B cell (primary cell): ENCODE data around the gene CYP27B1. TPM values are rescaled to one million over a fixed set of nuclear protein-coding genes. Genes with fewer than 3 reads are reported as not detected.

ENCODE experiments used
- ATAC-seq: fragments of 200-7000 bp; cut with Tn5 transposase; one replicate; pipeline ENCODE4 v1.10.0; 2021; ENCODE audit warnings: low read depth, mild to moderate bottlenecking, moderate number of reproducible peaks, moderate library complexity
- CTCF ChIA-PET: fragments of 350-600 bp; sonication (Branson Sonifier 250); formaldehyde crosslinking; loops from one replicate; lab custom pipeline; 2021; ENCODE audit warnings: antibody characterized with exemption, inconsistent platforms; lab: Charles Lee
- POLR2A ChIA-PET: fragments of 350-600 bp; sonication (Branson Sonifier 250); formaldehyde crosslinking; loops from one replicate; lab custom pipeline; 2021; ENCODE audit warnings: antibody characterized with exemption; lab: Charles Lee
- DNase-seq: peaks from one replicate; pipeline ENCODE4 v3.0.0; 2013
- H2AFZ ChIP-seq: 2 replicates; pipeline ENCODE4 v1.6.1; 2012; ENCODE audit warnings: mild to moderate bottlenecking, low read depth, low read length; ENCODE audit not compliant: insufficient read depth, poor library complexity, severe bottlenecking
- H3K27ac ChIP-seq, 2 donors: 1 replicate in 1 of 2; 2 replicates in 1 of 2; pipeline ENCODE4 v1.5.1; 2012 to 2013; ENCODE audit warnings: low read length in 2 of 2, mild to moderate bottlenecking in 2 of 2, moderate library complexity in 1 of 2
- H3K27me3 ChIP-seq, 4 experiments: fragments of 200-600 bp in 1 of 4; sonication (generic) in 1 of 4; replicated peaks in 1 of 4; 1 replicate in 2 of 4; 2 replicates in 2 of 4; pipeline versions ENCODE4 v1.6.1 to v1.7.0; 2013 to 2016; ENCODE audit warnings: low read length in 3 of 4, mild to moderate bottlenecking in 2 of 4, mixed read lengths in 1 of 4, moderate library complexity in 1 of 4; ENCODE audit not compliant: insufficient read depth in 4 of 4, control insufficient read depth in 3 of 4; ENCODE audit errors: control extremely low read depth in 1 of 4
- H3K36me3 ChIP-seq, 2 experiments: replicated peaks in 1 of 2; 1 replicate in 1 of 2; 2 replicates in 1 of 2; pipeline versions ENCODE4 v1.6.1 to v1.7.1; 2013; ENCODE audit warnings: low read length in 1 of 2; ENCODE audit not compliant: insufficient read depth in 2 of 2, control insufficient read depth in 1 of 2; ENCODE audit errors: control extremely low read depth in 1 of 2, extremely low read depth in 1 of 2
- H3K4me1 ChIP-seq, 2 donors: fragments of 200-600 bp in 1 of 2; sonication (generic) in 1 of 2; 1 replicate in 1 of 2; 2 replicates in 1 of 2; pipeline versions ENCODE4 v1.5.1 to v1.6.1; 2013 to 2017; ENCODE audit warnings: low read length in 2 of 2; ENCODE audit not compliant: control insufficient read depth in 2 of 2, insufficient read depth in 2 of 2
- H3K4me2 ChIP-seq: replicated peaks from 2 replicates; pipeline ENCODE3; 2012; ENCODE audit warnings: mild to moderate bottlenecking, low read depth, low read length; ENCODE audit not compliant: poor library complexity, severe bottlenecking
- H3K4me3 ChIP-seq, 5 experiments: fragments of 200-600 bp in 1 of 5; sonication (generic) in 1 of 5; 1 replicate in 3 of 5; 2 replicates in 2 of 5; pipeline versions ENCODE4 v1.5.1 to v1.7.0; 2011 to 2016; ENCODE audit warnings: low read length in 4 of 5, mild to moderate bottlenecking in 4 of 5, low read depth in 2 of 5, control low read depth in 1 of 5, moderate library complexity in 1 of 5; ENCODE audit not compliant: insufficient read depth in 1 of 5; ENCODE audit errors: control extremely low read depth in 1 of 5, extremely low read depth in 1 of 5
- H3K79me2 ChIP-seq: fragments of 200-600 bp; sonication (generic); one replicate; pipeline ENCODE4 v1.6.0; 2016; ENCODE audit warnings: low read length; ENCODE audit not compliant: control insufficient read depth, insufficient read depth
- H3K9ac ChIP-seq: fragments of 200-600 bp; sonication (generic); 2 replicates; pipeline ENCODE4 v1.6.1; 2017; ENCODE audit warnings: mild to moderate bottlenecking, low read length, moderate library complexity
- H3K9me3 ChIP-seq, 3 donors: one replicate each; pipeline versions ENCODE4 v1.6.1 to v1.7.1; 2013; ENCODE audit warnings: low read length in 2 of 3; ENCODE audit not compliant: control insufficient read depth in 2 of 3, insufficient read depth in 1 of 3; ENCODE audit errors: control extremely low read depth in 1 of 3
- H4K20me1 ChIP-seq: 2 replicates; pipeline ENCODE4 v1.6.0; 2012; ENCODE audit warnings: mild to moderate bottlenecking, low read length; ENCODE audit not compliant: insufficient read depth, control insufficient read depth, poor library complexity, severe bottlenecking
- H3K27ac Mint-ChIP-seq: one replicate; pipeline ENCODE4 v1.8.0; 2021; ENCODE audit warnings: mixed read lengths
- H3K27me3 Mint-ChIP-seq: one replicate; pipeline ENCODE4 v1.8.0; 2021; ENCODE audit warnings: mixed read lengths
- H3K4me1 Mint-ChIP-seq: one replicate; pipeline ENCODE4 v1.8.0; 2021; ENCODE audit warnings: mixed read lengths
- H3K4me3 Mint-ChIP-seq: one replicate; pipeline ENCODE4 v1.8.0; 2021; ENCODE audit warnings: mixed read lengths
- H3K9me3 Mint-ChIP-seq: one replicate; pipeline ENCODE4 v1.8.0; 2022; ENCODE audit warnings: mixed read lengths; ENCODE audit not compliant: insufficient read depth
- EZH2 ChIP-seq: IDR thresholded peaks from 2 replicates; pipeline ENCODE4 v1.6.1; 2012; ENCODE audit warnings: borderline replicate concordance, low read depth, mild to moderate bottlenecking, moderate library complexity, low read length; ENCODE audit not compliant: insufficient read depth, poor library complexity, severe bottlenecking
- WGBS: methylation state at CpG from one replicate; pipeline ENCODE4 v1.1.5; 2013; ENCODE audit warnings: missing lambda C conversion rate; ENCODE audit not compliant: insufficient coverage; 5-methylcytosine and 5-hydroxymethylcytosine counted together
- intact Hi-C: fragments of 100-400 bp; cut with micrococcal nuclease; formaldehyde crosslinking; loops from one replicate; pipeline ENCODE4 v1.10.0; 2022
- polyA plus RNA-seq: library from polyadenylated mRNA; depleted of rRNA; stranded (reverse); fragments of >200 nt; gene quantifications from 2 replicates; pipeline ENCODE4 v1.2.3, GENCODE V29; 2012
- total RNA-seq, 2 donors: library from RNA; stranded (reverse); fragments of 120-200 nt in 1 of 2; gene quantifications; 1 replicate in 1 of 2; 2 replicates in 1 of 2; pipeline versions ENCODE4 v1.2.3 to v1.2.4, GENCODE V29; 2013 to 2022
- TF ChIP-seq, protein P1 (sequence below): fragments of 200-600 bp; IDR thresholded peaks from one replicate; pipeline ENCODE4 v1.8.0; 2022; ENCODE audit warnings: antibody characterized with exemption, mild to moderate bottlenecking

The CYP27B1 gene
- total and polyA plus RNA-seq, 2 donors (not counting 1 experiment from before 2014, with no cell fraction given) = 0.66 to 0.79 TPM

DNA sequence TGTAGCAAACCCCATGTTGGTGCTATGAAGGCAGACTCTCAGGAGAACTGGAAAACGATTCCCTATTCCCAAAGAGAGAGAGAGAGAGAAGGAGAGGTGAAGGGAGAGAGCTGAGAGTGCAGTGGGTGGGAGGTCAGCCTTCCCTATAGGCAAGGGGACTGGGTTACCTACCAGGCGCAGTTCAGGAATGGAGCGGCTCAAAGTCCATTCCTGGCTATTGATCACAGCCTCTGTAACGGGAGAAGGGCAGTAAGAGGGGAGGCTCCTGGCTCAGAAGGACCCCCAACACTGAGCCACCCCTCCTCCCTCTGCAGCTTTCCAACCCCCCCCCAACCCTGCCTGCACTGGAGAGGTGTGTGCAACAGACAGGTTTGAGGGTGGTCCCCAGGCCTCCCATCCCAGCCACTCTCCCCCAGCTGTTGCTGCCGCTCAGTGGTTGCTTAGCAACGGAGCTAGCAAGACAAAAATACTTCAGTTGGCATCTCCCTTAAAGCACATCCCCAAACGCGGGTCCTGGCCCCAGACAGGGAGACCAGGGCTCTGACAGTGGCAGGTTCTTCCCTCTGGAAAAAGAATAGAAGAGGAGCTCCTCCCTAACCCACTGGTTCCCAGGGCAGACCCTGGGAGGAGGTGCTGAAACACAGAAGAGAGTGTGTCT, 31.6 kb downstream of the CYP27B1 start:
- 91% methylated on average over 6 of the region's 8 CpGs for WGBS
- Histone ChIP-seq H3K36me3 (peaks cover 0 to 70% of the 10 kb centered on the region in 2 experiments), H3K9ac (no peak overlapping the region), H3K4me2 (no peak overlapping the region), H3K4me3 (no peak overlapping the region), H3K9me3 (no peaks in the 10 kb centered on the region), H3K4me1 (peaks cover 12 to 15% of the 10 kb centered on the region in 2 donors), H4K20me1 (peaks cover 50% of the 10 kb centered on the region), H3K27ac (no peak overlapping the region), H3K27me3 (no peaks in the 10 kb centered on the region), H2AFZ (no peak overlapping the region), H3K79me2 (peaks cover 32% of the 10 kb centered on the region)
- no peaks in the 10 kb centered on the region for H3K9me3 Mint-ChIP-seq
- H3K4me3 Mint-ChIP-seq = no peak overlapping the region
- TF ChIP-seq, protein P1, sequence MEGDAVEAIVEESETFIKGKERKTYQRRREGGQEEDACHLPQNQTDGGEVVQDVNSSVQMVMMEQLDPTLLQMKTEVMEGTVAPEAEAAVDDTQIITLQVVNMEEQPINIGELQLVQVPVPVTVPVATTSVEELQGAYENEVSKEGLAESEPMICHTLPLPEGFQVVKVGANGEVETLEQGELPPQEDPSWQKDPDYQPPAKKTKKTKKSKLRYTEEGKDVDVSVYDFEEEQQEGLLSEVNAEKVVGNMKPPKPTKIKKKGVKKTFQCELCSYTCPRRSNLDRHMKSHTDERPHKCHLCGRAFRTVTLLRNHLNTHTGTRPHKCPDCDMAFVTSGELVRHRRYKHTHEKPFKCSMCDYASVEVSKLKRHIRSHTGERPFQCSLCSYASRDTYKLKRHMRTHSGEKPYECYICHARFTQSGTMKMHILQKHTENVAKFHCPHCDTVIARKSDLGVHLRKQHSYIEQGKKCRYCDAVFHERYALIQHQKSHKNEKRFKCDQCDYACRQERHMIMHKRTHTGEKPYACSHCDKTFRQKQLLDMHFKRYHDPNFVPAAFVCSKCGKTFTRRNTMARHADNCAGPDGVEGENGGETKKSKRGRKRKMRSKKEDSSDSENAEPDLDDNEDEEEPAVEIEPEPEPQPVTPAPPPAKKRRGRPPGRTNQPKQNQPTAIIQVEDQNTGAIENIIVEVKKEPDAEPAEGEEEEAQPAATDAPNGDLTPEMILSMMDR = no peak
- TF ChIP-seq EZH2 = no peak
- no peaks in the 10 kb centered on the region for H3K27me3 Mint-ChIP-seq
- intact Hi-C loops = no loop called here
- H3K27ac Mint-ChIP-seq = no peak overlapping the region
- POLR2A ChIA-PET = no interaction called here
- H3K4me1 Mint-ChIP-seq = peaks cover 13% of the 10 kb centered on the region
- CTCF ChIA-PET = no interaction called here
- DNase-seq (no peak), ATAC-seq (no peak)

GRCh38 chr12:57734591-57734990, 32.3 kb downstream of the CYP27B1 start:
- ChIA-PET CTCF (no interaction called here), POLR2A (no interaction called here)
- H3K27me3 ChIP-seq = no peaks in the 10 kb centered on the region
- peaks cover 10% of the 10 kb centered on the region for H3K4me1 Mint-ChIP-seq
- DNase-seq = no peak
- H3K4me3 Mint-ChIP-seq = no peak overlapping the region
- ATAC-seq = no peak
- no peak for TF ChIP-seq EZH2
- TF ChIP-seq, protein P1 = no peak
- peaks cover 6 to 8% of the 10 kb centered on the region in 2 donors for H3K4me1 ChIP-seq
- H3K36me3 ChIP-seq = peaks cover 0 to 70% of the 10 kb centered on the region in 2 experiments
- no peak overlapping the region for H3K4me3 ChIP-seq
- intact Hi-C loops = no loop called here
- no peak overlapping the region for H3K27ac Mint-ChIP-seq
- H3K9me3 ChIP-seq = no peaks in the 10 kb centered on the region
- no peak overlapping the region for H3K27ac ChIP-seq
- H3K27me3 Mint-ChIP-seq = no peaks in the 10 kb centered on the region
- no peak overlapping the region for H3K4me2 ChIP-seq
- peaks cover 25% of the 10 kb centered on the region for H3K79me2 ChIP-seq
- no peaks in the 10 kb centered on the region for H3K9me3 Mint-ChIP-seq
- WGBS = 100% methylated on average over 2 of the region's 4 CpGs
- H2AFZ ChIP-seq = no peak overlapping the region
- peaks cover 42% of the 10 kb centered on the region for H4K20me1 ChIP-seq
- H3K9ac ChIP-seq = no peak overlapping the region
